G401 (cell line): ENCODE results near the gene GMDS. TPM values are rescaled to one million over a fixed set of nuclear protein-coding genes. Genes with fewer than 3 reads are reported as not detected.
"Not testable (repeated sequence)": the region's sequence is repeated elsewhere in the genome, so short reads cannot be mapped to it uniquely, and the experiment has no call there.

Source experiments
- DNase-seq: peaks from one replicate; pipeline ENCODE4 v3.0.0-alpha.2; 2015; ENCODE audit warnings: low spot score
- in situ Hi-C: cut with HindIII; loops from 2 replicates; pipeline ENCODE4 v1.10.0; 2016; ENCODE audit warnings: low sequenced_read_pairs, mixed read lengths
- total RNA-seq: library from RNA; depleted of rRNA; stranded (reverse); fragments of >200 nt; shearing (Covaris generic); gene quantifications from 2 replicates; pipeline ENCODE4 v1.2.3, GENCODE V29; 2014

GMDS gene
- total RNA-seq, 1 experiment from 2014 or later: 5.8 TPM

DNA sequence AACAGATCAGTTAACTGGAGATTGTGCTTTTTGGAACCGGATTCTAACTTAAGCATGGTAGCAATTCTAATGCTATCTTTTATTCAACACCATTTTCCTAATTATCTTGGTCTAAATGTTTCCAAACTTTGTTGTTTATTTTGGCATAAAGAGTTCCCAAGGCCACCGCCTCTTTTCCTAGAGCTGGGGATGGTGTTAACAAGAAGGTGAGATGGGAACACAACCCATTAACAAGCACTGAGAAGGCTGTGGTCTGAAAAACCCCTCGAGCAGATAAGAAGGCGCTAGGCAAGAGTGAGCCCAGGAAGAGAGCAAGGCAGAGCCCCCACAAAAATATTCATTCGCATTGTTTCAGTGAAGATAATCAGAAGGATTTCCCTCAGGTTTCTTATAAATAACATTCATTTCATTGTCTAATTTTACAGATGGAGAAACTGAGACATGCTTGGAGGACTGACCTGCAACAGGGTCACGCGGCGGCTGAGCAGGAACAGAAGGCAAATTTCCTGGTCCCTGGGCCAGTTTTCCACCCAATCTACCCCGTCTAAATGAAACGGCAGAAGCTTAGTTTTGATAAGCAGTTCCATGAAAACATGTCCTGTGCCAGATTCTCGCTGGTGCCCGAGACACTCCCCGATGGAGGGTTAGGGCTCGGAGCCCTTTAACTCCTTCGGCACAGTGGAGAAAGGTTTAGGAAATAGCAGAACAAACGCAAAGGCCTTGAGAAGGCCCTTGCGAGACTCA is 480.1 kb downstream of the GMDS start:
- no peak for DNase-seq

DNA sequence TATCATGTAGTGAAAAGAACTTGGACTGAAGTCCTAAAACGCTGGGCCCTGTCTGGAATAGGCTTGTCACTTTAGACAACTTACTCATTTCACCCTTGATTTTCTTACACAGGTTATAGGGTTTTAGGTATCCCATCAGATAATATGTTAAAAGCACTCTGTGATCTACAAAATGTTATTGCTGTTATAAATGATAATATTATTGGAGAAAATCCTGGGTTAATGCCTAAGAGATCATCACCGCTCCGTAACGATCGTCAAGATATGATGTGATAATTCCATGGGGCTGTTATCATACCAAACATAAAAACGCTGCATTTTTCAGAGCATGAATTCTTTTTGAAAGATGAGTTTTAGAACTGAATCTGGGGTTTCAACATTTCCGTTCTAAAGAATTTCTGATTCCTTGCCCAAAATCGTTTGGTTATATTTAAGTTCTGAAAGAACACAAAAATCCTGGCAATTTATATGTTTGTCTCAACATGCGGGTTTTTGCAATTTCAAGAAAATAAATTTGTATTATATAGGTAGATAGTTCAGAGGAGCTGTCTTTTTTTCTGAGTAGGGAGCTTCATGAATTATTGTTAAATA is 480.9 kb downstream of the GMDS start:
- in situ Hi-C loops: no loop called here
- no peak for DNase-seq

More for the DNA sequence above, 480.1 kb downstream of the GMDS start:
- in situ Hi-C loops: no loop called here

DNA sequence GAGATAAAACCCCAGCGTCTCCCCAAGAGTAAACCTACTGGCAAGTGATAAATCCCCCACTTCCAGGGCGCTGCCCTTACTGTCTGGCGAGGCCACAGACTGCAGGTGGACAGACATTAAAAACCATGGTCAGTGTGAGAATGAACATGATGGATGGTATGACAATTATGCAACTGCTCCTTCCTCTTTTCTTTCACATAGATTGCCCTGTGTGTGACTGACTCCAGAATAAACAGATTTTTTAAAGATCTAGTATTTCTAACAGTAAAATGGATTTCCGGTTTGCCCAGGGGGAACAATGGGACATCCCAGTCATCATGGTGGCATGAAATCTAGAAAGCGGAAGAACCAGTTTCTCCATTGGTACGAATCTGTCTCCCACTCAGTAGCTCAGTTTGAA is 482.0 kb downstream of the GMDS start:
- in situ Hi-C loops: no loop called here
- no peak for DNase-seq

DNA sequence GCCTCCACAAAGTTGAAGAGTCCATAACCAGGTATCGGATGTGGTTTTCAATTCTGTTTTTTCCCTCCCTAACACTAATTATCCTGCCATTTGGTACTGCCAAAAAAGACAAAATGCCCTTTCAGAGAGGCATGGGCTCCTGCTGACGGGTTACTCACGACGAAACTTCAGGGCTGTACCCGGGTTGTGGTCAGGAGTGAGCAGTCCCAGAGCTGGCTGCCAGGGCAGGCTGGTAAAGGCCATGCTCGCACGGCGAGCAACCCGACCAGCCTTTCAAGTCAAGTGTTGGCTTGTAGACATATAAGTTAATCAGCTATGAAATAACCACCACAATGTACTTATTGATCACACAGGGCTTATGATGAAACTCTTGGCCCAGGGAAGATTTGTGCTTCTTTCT is 483.2 kb downstream of the GMDS start:
- in situ Hi-C loops: no loop called here

DNA sequence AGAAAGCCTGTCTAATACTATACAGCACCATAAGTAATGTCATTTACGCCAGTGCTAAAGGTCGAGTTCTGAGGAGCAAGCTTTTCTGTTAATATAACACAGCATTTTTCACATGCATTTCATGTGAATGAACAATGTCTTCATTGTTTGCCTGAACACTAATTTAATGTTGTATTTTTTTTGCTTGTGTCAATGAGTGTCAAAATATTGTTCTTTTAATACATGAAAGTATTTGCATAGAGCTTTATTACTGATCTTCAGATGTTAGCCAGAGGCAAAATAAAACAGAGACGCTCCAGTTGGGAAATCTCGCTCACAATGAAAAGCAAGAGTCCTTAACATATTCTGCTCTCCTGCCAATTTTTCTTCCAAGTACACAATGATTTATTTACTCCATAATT is 483.9 kb downstream of the GMDS start:
- in situ Hi-C loops: no loop called here
- DNase-seq: no peak

More for the DNA sequence above, 483.2 kb downstream of the GMDS start:
- no peak for DNase-seq

DNA sequence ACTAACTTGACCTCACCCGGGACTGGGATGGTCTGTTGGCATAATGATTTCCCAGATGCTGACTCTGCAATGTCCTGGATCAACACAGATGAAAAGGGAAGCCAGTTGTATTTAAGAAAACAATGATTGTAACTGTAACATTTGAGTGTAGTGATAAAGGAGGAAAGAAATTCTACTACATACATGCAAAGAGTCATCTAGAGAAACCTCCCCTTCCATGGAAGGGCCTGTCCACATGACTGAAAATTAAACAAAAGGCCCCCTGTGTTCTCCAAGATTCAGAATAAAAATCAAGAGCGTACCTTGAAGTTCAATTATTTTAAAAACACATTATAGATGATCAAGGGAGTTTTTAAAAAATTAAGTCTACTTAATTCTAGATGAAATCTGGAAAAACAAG is 484.5 kb downstream of the GMDS start:
- no peak for DNase-seq
- in situ Hi-C loops: no loop called here

DNA sequence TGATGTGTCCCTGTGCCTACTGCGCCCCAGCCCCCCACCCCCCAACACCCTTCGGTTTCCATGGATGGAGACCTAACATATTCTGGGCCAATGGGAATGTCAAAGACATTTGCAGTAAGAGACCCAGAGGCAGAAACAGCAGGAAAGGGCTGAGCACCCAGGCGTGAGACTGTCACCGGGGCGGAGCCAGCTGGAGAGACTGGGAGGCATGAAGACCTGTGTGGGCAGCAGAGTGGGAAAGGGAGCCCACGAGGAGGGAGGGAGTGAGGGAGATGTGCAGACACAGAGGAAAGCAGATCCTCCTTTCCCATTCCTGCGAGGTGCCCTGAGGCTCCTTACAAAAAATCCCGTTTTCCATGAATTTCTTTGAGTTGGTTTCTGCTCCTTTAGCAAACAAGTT is 485.5 kb downstream of the GMDS start:
- DNase-seq: no peak
- in situ Hi-C loops: no loop called here

DNA sequence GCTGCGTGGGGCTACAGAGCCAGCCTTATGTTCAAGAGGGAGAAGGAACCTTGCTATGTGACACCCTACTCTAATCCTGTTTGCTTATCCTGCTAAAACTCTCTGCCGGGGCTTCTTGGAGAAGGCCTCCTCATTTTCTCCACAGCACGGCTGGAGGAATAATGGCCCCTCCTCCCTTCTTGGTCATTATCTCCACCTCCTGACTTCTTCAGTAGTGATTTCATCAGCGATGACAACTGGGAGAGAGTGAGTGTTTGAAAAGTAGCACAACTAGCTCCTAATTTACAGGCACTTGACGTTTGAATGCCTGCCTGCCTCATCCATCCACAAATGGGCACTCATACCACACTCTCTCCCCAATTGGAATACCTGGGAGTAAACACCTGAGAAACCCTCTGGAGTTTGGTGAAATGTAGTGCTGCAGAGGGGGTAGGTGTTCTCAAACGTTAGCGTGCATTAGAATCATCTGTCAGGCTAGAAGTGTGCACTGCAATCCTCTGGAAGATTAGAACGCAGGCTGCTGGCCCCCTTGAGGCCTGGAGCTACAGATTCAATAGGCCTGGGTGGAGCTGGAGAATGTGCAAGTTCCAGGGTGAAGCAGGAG is 487.2 kb downstream of the GMDS start:
- no peak for DNase-seq
- in situ Hi-C loops: no loop called here

DNA sequence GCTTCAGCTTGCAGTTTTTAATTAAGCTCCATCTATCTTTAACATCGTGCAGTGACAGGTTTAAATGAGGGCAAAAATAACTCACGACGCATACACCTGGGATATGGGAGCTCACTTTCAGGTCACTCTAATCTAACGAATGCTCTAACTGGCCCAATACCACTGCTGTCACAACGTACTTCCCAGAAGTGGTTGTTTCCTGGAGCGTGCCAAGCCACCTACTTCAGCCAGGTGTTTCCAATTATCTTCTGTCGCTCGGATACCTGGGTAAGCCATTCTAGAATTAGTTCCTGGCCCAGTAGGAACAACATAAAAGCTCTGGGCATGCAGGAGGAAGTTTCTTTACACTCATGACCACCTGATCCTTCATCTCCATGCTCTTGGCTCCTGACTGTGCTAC is 488.3 kb downstream of the GMDS start:
- in situ Hi-C loops: no loop called here
- no peak for DNase-seq

DNA sequence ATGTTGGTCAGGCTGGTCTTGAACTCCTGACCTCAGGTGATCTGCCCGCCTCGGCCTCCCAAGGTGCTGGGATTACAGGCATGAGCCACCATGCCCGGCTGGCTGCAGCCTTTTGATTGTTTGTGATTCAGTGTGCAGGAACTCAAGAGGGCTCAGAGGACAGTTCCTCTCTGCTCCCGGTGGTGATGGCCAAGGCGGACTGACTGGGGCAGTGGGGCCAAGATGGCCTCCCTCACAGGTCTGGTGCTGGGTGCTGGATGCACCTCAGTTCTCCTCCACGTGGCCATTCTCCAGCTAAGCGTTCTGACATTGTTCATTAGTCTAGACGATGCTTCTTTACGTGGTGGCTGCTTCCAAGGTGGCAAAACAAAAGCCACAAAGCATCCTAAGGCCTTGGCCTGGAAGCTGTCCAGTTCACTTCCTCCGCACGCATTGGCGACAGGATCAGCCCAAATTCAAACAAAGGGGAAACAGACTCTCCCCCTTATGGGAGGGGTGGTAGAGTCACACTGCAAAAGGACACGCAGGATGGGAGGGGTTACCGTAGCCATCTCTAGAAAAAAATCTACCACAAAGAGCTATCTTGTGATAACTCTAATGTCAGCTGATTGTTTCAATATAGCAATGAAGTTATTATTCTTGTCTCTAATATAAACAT is 488.8 kb downstream of the GMDS start:
- no peak for DNase-seq
- in situ Hi-C loops: no loop called here

DNA sequence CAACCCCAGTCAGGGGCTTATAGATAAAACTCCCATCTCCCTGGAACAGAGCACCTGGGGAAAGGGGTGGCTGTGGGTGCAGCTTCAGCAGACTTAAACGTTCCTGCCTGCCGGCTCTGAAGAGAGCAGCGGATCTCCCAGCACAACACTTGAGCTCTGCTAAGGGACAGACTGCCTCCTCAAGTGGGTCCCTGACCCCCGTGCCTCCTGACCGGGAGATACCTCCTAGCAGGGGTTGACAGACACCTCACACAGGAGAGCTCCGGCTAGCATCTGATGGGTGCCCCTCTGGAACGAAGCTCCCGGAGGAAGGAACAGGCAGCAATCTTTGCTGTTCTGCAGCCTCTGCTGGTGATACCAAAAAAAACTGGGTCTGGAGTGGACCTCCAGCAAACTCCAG is 494.3 kb downstream of the GMDS start:
- in situ Hi-C loops: not testable (repeated sequence)

DNA sequence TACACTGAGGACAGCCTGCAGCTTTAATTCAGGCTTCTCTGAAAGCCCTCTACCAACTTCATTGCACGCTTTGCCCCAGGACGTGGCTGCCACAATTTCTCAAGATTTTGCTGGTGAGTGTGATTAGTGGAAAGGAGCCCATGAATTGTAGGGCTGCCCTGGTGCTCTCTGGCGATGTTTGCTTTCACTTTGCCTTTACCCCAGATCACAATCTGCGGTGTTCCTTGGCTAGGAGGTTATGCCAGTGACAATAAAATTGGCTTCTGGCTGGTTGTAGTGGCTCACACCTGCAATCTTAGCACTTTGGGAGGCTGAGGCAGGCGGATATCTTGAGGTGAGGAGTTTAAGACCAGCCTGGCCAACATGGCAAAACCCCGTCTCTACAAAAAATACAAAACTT is 496.4 kb downstream of the GMDS start:
- in situ Hi-C loops: no loop called here
- DNase-seq: no peak

More for the DNA sequence above, 494.3 kb downstream of the GMDS start:
- DNase-seq: not testable (repeated sequence)

DNA sequence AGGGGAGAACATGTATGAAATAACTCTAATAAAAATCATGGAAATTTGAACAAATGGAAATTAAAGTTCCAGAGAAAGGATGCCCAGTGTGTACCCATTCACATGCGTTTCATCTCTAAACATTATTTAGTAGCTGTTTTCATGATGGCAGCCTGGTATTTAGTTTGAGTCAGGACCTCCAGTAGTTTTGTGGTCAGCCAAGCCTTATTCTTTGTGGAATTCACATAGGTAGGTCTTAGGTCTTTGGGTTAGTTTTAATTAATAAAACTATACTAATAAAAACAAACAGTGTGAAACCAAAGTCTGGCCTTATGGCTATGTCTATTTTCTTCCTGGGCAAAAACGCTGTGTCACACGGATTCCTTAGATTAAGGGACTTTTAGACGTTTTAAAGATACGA is 497.9 kb downstream of the GMDS start:
- in situ Hi-C loops: no loop called here
- DNase-seq: no peak

DNA sequence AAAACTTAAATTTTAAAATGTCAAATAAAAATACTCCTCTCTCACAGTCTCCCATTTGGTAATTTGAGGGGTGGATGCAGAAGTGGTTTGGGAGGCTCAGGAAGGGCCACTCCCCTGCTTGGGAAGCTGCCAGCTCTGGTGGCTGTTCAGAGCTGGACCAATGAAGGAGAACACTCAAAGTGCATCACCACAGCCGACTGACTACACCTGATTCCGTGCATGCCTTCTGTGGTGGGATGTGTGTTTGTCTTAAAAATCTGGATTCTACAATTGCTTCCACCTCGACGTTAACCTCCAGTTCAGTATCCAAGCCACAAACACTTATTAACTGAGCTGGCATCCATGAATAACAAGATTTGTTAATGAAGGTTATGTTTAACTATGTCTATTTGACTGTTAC is 498.4 kb downstream of the GMDS start:
- in situ Hi-C loops: no loop called here
- DNase-seq: no peak

DNA sequence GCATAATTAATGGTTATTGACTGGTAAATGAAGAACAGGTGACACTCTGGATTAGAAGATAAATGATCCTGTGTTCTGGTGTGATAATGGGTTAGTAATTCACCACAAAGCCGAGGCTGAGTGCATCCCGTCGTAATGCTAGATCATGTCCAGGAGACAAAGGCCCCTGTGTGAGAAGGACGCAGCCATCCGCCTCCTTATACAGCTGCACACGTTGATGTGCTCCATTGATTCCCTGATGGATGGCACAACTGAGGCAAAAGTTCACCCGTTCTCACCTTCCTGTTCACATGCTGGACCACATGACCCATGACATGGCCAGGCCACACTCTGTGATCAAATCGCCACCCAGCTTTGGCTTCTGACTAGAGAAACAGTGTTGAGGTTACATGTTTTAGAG is 499.6 kb downstream of the GMDS start:
- DNase-seq: no peak
- in situ Hi-C loops: no loop called here

DNA sequence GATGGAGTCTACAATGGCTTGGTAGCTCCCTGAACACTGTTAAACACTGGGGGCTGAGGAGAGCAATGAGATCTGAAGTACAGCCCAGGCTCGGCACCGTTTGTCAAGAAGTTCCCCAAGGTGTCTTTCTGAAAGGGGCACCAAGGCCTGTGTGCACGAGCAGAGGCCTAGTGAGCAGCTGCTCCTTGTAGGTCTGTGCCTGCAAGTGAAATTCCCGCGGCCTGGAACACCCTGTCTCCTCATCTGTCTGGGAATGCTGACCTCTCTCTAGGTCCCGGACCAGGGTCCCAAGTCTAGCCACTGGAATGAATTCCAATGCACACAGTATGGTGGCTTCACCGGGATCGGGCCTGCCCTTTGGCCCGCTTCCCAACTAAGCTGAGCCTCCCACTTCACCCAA is 500.9 kb downstream of the GMDS start:
- in situ Hi-C loops: no loop called here
- DNase-seq: no peak

DNA sequence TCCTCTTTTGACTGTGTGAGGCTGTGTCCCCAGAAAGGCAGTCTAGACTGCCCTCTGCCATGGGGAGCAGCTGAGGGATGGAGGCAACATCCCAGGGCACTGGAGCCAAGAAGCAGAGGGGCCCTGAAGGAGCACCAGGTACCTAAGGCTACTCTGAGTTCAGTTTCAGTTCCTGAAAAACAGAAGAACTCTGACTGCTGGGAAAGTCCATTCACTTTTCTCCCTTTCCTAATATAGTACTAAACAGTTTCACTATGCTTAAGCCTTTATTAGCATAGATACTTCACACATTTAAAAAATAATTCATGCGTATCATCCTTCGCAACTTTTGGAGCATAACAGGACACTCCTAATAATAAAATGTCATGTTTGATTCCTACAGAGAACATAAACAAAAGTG is 505.7 kb downstream of the GMDS start:
- in situ Hi-C loops: no loop called here
- no peak for DNase-seq

DNA sequence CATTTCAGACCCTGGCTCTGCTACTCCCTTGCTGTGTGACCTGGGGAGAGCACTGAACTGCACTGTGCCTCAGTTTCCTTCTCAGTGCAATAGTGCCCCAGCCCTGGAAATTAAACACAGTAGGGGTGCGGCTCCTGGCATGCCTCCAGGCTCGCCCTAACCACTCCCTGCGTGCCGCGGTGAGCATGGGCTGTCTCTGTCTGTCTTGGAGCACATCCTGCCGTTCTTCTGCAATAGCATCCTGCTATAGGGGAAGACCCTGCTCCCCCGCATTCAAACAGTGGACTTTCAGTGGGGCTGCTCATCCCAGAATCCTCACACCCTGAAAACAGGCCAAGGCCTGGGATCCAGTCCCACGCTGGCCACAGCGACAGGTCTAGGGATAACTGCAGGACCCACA is 506.2 kb downstream of the GMDS start:
- in situ Hi-C loops: no loop called here
- DNase-seq: no peak

DNA sequence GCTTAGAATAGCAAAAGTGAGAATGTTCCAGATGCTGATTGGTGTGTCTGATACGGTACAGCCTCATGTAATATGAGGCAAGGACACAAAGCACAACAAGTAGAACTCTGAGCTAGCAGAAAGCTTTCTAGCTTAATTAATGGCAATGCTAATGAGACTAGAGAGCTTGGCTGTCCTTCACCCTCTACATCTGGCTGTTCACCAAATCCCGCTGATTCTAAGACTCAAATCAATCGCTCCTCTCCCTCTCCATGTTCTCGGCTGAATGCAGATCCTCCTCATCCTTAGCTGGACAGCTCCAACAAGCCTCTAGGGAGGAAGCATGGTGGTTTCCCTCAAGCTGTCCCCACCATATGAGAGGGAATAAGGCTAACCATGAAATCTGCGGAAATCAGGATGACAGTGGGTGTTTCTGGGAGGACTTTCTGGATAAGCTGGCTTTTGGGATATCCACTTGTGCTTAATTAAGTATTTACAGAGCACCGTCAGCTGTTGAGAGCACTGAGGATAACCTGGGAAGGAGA is 506.8 kb downstream of the GMDS start:
- in situ Hi-C loops: no loop called here
- DNase-seq: peak; percentile 14
